B cell (primary cell): ENCODE measurements around the gene ALDH1B1.

Source experiments
- CTCF ChIP-seq: fragments of 200-600 bp; IDR thresholded peaks from one replicate; pipeline ENCODE4 v1.8.0; 2022; ENCODE audit warnings: antibody characterized with exemption, mild to moderate bottlenecking
- EZH2 ChIP-seq: IDR thresholded peaks from 2 replicates; pipeline ENCODE4 v1.6.1; 2012; ENCODE audit warnings: borderline replicate concordance, low read depth, mild to moderate bottlenecking, moderate library complexity, low read length; ENCODE audit not compliant: insufficient read depth, poor library complexity, severe bottlenecking

DNA sequence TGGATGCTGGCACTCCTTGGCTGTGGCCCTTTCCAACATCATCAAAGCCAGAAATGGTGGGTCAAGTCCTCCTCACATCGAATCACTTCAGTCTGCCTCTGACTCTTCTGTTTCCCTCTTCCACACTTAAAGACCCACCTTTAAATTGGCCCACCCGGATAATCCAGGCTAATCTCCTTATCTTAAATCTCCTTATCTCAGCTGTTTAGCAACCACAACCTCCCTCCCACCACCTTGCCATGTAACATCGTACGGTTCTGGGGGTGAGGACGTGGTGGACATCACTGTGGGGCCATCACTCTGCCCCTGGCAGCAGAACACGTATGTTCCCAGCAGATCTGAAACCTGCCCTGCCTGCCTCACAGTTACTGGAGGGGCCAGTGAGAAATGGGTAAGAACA lies 20.2 kb downstream of the ALDH1B1 start:
- TF ChIP-seq CTCF, result no peak
- no peak for TF ChIP-seq EZH2
